Neuronal stem cell (in vitro differentiated cells): ENCODE data around the gene DHDH.
"Not testable (repeated sequence)": the region's sequence is repeated elsewhere in the genome, so short reads cannot be mapped to it uniquely, and the experiment has no call there.

Experiments
- DNase-seq: peaks from one replicate; pipeline ENCODE4 v3.0.0-alpha.2; 2013; ENCODE audit warnings: low spot score
- H2AFZ ChIP-seq: one replicate; pipeline ENCODE4 v1.6.1; 2013; ENCODE audit warnings: mild to moderate bottlenecking, low read length, inconsistent platforms
- H2AK5ac ChIP-seq: 2 replicates; pipeline ENCODE4 v1.6.1; 2013; ENCODE audit warnings: low read depth, mild to moderate bottlenecking, inconsistent platforms, low read length, moderate library complexity, mixed read lengths
- H2BK120ac ChIP-seq: 2 replicates; pipeline ENCODE4 v1.6.1; 2013; ENCODE audit warnings: low read depth, mild to moderate bottlenecking, inconsistent platforms, low read length, moderate library complexity, mixed read lengths
- H2BK12ac ChIP-seq: one replicate; pipeline ENCODE4 v1.6.1; 2013; ENCODE audit warnings: low read length, inconsistent platforms
- H2BK15ac ChIP-seq: 2 replicates; pipeline ENCODE4 v1.6.1; 2013; ENCODE audit warnings: mild to moderate bottlenecking, low read length, inconsistent platforms, mixed read lengths
- H2BK5ac ChIP-seq: one replicate; pipeline ENCODE4 v1.6.1; 2013; ENCODE audit warnings: inconsistent platforms, mild to moderate bottlenecking, low read length, moderate library complexity
- H3K14ac ChIP-seq: one replicate; pipeline ENCODE4 v1.6.1; 2013; ENCODE audit warnings: low read length, inconsistent platforms
- H3K18ac ChIP-seq: 2 replicates; pipeline ENCODE4 v1.6.1; 2013; ENCODE audit warnings: low read length, inconsistent platforms
- H3K23ac ChIP-seq: 2 replicates; pipeline ENCODE4 v1.6.1; 2013; ENCODE audit warnings: low read depth, mild to moderate bottlenecking, mixed read lengths, low read length, inconsistent platforms; ENCODE audit not compliant: poor library complexity
- H3K27ac ChIP-seq: replicated peaks from 3 replicates; pipeline ENCODE4 v1.5.1; 2013; ENCODE audit warnings: low read length, inconsistent platforms
- H3K27me3 ChIP-seq, 3 experiments: 2 replicates each; pipeline ENCODE4 v1.6.1; 2013; ENCODE audit warnings: low read length in 3 of 3, mild to moderate bottlenecking in 2 of 3, inconsistent platforms in 1 of 3, low read depth in 1 of 3, mixed read lengths in 1 of 3, moderate library complexity in 1 of 3; ENCODE audit not compliant: control insufficient read depth in 3 of 3, insufficient read depth in 3 of 3
- H3K36me3 ChIP-seq, 2 donors: replicated peaks in 1 of 2; 2 replicates each; pipeline ENCODE4 v1.6.1; 2013; ENCODE audit warnings: low read length in 2 of 2; ENCODE audit not compliant: control insufficient read depth in 2 of 2, insufficient read depth in 2 of 2
- H3K4ac ChIP-seq: 2 replicates; pipeline ENCODE4 v1.6.1; 2013; ENCODE audit warnings: inconsistent platforms, mild to moderate bottlenecking, low read length, moderate library complexity
- H3K4me1 ChIP-seq, 2 donors: 1 replicate in 1 of 2; 2 replicates in 1 of 2; pipeline ENCODE4 v1.6.1; 2013; ENCODE audit warnings: low read length in 2 of 2, low read depth in 1 of 2; ENCODE audit not compliant: control insufficient read depth in 2 of 2, insufficient read depth in 1 of 2
- H3K4me2 ChIP-seq: one replicate; pipeline ENCODE4 v1.6.1; 2013; ENCODE audit warnings: mild to moderate bottlenecking, low read length, inconsistent platforms; ENCODE audit not compliant: insufficient read depth, poor library complexity, severe bottlenecking
- H3K4me3 ChIP-seq, 2 donors: 2 replicates each; pipeline ENCODE4 v1.5.1; 2013; ENCODE audit warnings: low read length in 2 of 2, mild to moderate bottlenecking in 2 of 2, inconsistent platforms in 1 of 2, moderate library complexity in 1 of 2
- H3K79me1 ChIP-seq: one replicate; pipeline ENCODE4 v1.6.1; 2013; ENCODE audit warnings: low read depth, mild to moderate bottlenecking, inconsistent platforms, low read length, moderate library complexity
- H3K9ac ChIP-seq: one replicate; pipeline ENCODE4 v1.6.1; 2013; ENCODE audit warnings: mild to moderate bottlenecking, low read depth, low read length, inconsistent platforms; ENCODE audit not compliant: poor library complexity
- H3K9me3 ChIP-seq, 2 donors: replicated peaks in 1 of 2; 2 replicates each; pipeline versions ENCODE3 to v1.6.1; 2013; ENCODE audit warnings: low read length in 2 of 2, mild to moderate bottlenecking in 2 of 2, inconsistent platforms in 1 of 2, low read depth in 1 of 2, mixed read lengths in 1 of 2, moderate library complexity in 1 of 2; ENCODE audit not compliant: control insufficient read depth in 2 of 2, insufficient read depth in 1 of 2
- H4K8ac ChIP-seq: one replicate; pipeline ENCODE4 v1.6.1; 2013; ENCODE audit warnings: low read depth, mild to moderate bottlenecking, inconsistent platforms, low read length, moderate library complexity
- H4K91ac ChIP-seq: one replicate; pipeline ENCODE4 v1.6.1; 2013; ENCODE audit warnings: low read length, low read depth, mild to moderate bottlenecking, inconsistent platforms; ENCODE audit not compliant: poor library complexity
- WGBS, 2 donors: extraction: QIAGEN DNeasy Blood & Tissue Kit; methylation state at CpG; one replicate each; pipeline ENCODE4 v1.1.7; 2013; ENCODE audit warnings: missing lambda C conversion rate in 2 of 2, mixed read lengths in 1 of 2; ENCODE audit not compliant: insufficient read length in 2 of 2, insufficient replicate concordance in 1 of 2; ENCODE audit errors: extremely low coverage in 2 of 2; 5-methylcytosine and 5-hydroxymethylcytosine counted together

Gene DHDH

DNA sequence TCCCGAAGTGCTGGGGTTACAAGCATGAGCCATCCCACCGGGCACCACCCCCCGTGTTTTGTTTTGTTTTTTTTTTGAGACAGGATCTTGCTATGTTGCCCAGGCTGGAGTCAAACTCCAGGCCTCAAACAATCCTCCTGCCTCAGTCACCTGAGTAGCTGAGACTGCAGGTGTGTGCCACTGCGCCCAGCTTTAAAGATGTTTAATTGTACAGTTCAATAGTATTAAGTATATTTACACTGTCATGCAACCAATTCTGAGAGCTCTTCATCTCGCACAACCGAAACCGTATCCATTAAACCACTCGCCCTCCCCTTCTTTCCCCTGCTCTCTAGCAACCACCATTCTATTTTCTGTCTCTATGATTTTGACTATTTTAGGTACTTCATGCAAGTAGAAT lies 17.7 kb upstream of the DHDH start:
- H2AFZ ChIP-seq = no peak overlapping the region
- H3K27me3 ChIP-seq = no peaks in the 10 kb centered on the region
- no peak overlapping the region for H4K91ac ChIP-seq
- H2AK5ac ChIP-seq = no peak overlapping the region
- H2BK5ac ChIP-seq = no peak overlapping the region
- no peak for DNase-seq
- H3K14ac ChIP-seq = no peak overlapping the region
- H3K27ac ChIP-seq = no peak overlapping the region
- H2BK120ac ChIP-seq = no peak overlapping the region
- WGBS, 2 donors = no CpG with 5 or more reads among the region's 8 CpGs
- H3K4ac ChIP-seq = no peak overlapping the region
- H2BK15ac ChIP-seq = no peak overlapping the region
- no peak overlapping the region for H4K8ac ChIP-seq
- no peaks in the 10 kb centered on the region for H3K79me1 ChIP-seq
- H3K4me2 ChIP-seq = no peak overlapping the region
- H3K9ac ChIP-seq = no peak overlapping the region
- H3K23ac ChIP-seq = no peak overlapping the region
- H3K4me3 ChIP-seq = no peak overlapping the region
- no peaks in the 10 kb centered on the region for H3K4me1 ChIP-seq
- H2BK12ac ChIP-seq = no peak overlapping the region
- peaks cover 0 to 2% of the 10 kb centered on the region in 2 donors for H3K9me3 ChIP-seq
- H3K18ac ChIP-seq = no peak overlapping the region
- H3K36me3 ChIP-seq = peaks cover 43 to 88% of the 10 kb centered on the region in 2 donors

- no peak overlapping the region for H3K4ac ChIP-seq
- H3K14ac ChIP-seq = no peak overlapping the region
- no peak for DNase-seq
- no peak overlapping the region for H3K18ac ChIP-seq
- no peak overlapping the region for H3K27ac ChIP-seq
- H3K4me2 ChIP-seq = no peak overlapping the region
- H3K79me1 ChIP-seq = no peaks in the 10 kb centered on the region
- H3K4me1 ChIP-seq = no peaks in the 10 kb centered on the region
- no peak overlapping the region for H2BK120ac ChIP-seq
- peak overlapping the region; percentile 35 for H2BK5ac ChIP-seq
- H3K4me3 ChIP-seq = no peak overlapping the region
- no peak overlapping the region for H4K8ac ChIP-seq
- H2AFZ ChIP-seq = no peak overlapping the region
- H2BK15ac ChIP-seq = no peak overlapping the region
- no peak overlapping the region for H3K23ac ChIP-seq
- H3K27me3 ChIP-seq = no peaks in the 10 kb centered on the region
- no CpG with 5 or more reads among the region's 6 CpGs for WGBS, 2 donors
- no peaks in the 10 kb centered on the region for H3K9me3 ChIP-seq
- no peak overlapping the region for H2BK12ac ChIP-seq
- H3K36me3 ChIP-seq = peaks cover 40 to 87% of the 10 kb centered on the region in 2 donors
- H2AK5ac ChIP-seq = peak overlapping the region; percentile 1
- H3K9ac ChIP-seq = no peak overlapping the region
- no peak overlapping the region for H4K91ac ChIP-seq
These were observed 15.4 kb upstream of the DHDH start for GRCh38 chr19:48918071-48918470.

DNA sequence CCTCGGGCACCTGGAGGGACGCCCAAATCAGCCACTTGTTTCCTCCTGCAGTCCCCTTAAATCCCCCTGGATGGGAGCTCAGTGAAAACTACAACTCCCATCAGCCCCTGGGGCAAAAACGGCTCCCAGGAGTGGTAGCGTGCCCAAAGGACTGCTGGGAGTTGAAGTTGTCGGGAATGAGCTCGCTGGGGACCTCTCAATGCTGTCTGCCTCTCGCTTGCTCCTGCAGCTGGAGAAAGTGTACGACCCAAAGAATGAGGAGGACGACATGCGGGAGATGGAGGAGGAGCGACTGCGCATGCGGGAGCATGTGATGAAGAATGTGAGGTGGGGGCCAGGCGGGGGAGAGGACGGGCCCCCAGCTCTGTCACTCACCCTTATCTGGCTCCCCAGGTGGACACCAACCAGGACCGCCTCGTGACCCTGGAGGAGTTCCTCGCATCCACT lies 14.7 kb upstream of the DHDH start:
- no peak overlapping the region for H2BK15ac ChIP-seq
- H3K9me3 ChIP-seq = no peaks in the 10 kb centered on the region
- H3K4ac ChIP-seq = no peak overlapping the region
- peak; percentile 52 for DNase-seq
- no peak overlapping the region for H2BK120ac ChIP-seq
- no peak overlapping the region for H3K27ac ChIP-seq
- no peaks in the 10 kb centered on the region for H3K4me1 ChIP-seq
- no CpG with 5 or more reads among the region's 18 CpGs for WGBS, 2 donors
- no peaks in the 10 kb centered on the region for H3K79me1 ChIP-seq
- no peak overlapping the region for H2AK5ac ChIP-seq
- peaks cover 36 to 82% of the 10 kb centered on the region in 2 donors for H3K36me3 ChIP-seq
- no peak overlapping the region for H3K4me3 ChIP-seq
- no peak overlapping the region for H2BK12ac ChIP-seq
- no peak overlapping the region for H3K9ac ChIP-seq
- no peak overlapping the region for H4K91ac ChIP-seq
- H3K4me2 ChIP-seq = no peak overlapping the region
- H4K8ac ChIP-seq = no peak overlapping the region
- H3K23ac ChIP-seq = no peak overlapping the region
- no peak overlapping the region for H2AFZ ChIP-seq
- H3K18ac ChIP-seq = no peak overlapping the region
- H2BK5ac ChIP-seq = peak overlapping the region; percentile 35
- no peaks in the 10 kb centered on the region for H3K27me3 ChIP-seq
- H3K14ac ChIP-seq = no peak overlapping the region

DNA sequence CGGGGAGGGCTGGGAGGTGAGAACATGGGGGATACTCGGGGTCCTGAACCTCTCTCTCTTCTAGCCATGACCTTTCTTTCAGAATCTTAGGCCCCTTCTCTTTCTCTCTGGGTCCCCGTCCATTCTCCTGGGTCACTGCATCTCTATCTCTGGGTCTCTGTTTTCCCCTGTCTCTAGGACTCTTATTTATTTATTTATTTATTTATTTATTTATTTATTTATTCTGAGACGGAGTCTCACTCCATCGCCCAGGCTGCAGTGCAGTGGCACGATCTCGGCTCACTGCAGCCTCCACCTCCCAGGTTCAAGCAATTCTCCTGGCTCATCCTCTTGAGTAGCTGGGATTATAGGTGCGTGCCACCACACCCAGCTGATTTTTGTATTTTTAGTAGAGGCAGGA lies 14.2 kb upstream of the DHDH start:
- not testable (repeated sequence) for H3K4me3 ChIP-seq, H3K23ac ChIP-seq, H3K27ac ChIP-seq, H4K91ac ChIP-seq, H3K9me3 ChIP-seq, H2BK120ac ChIP-seq, H2BK12ac ChIP-seq, DNase-seq, H2BK15ac ChIP-seq, H3K14ac ChIP-seq, H3K9ac ChIP-seq, H3K18ac ChIP-seq, H3K4me1 ChIP-seq, H2BK5ac ChIP-seq, H2AK5ac ChIP-seq, H3K27me3 ChIP-seq, H2AFZ ChIP-seq, H3K79me1 ChIP-seq, H4K8ac ChIP-seq, H3K4ac ChIP-seq, H3K4me2 ChIP-seq
- WGBS, 2 donors = no CpG with 5 or more reads among the region's 8 CpGs
- H3K36me3 ChIP-seq = peaks cover 32 to 78% of the 10 kb centered on the region in 2 donors
